Fibroblast of pulmonary artery (primary cell): ENCODE data around the gene NCR1.
"Not testable (repeated sequence)": the region's sequence is repeated elsewhere in the genome, so short reads cannot be mapped to it uniquely, and the experiment has no call there.

Experiments
- DNase-seq: peaks from one replicate; pipeline ENCODE4 v3.0.0-alpha.2; 2010; ENCODE audit warnings: low read depth
- H3K4me3 ChIP-seq: replicated peaks from 2 replicates; pipeline ENCODE4 v1.5.1; 2011; ENCODE audit warnings: low read depth, mild to moderate bottlenecking, control low read depth, low read length, moderate library complexity
- CTCF ChIP-seq: IDR thresholded peaks from 2 replicates; pipeline ENCODE4 v1.5.1; 2011; ENCODE audit warnings: mild to moderate bottlenecking, control low read depth, low read length, inconsistent platforms; ENCODE audit errors: missing control alignments

The NCR1 gene

GRCh38 chr19:54949412-54949811, 43.5 kb downstream of the NCR1 start:
- no peak for DNase-seq
- no peak overlapping the region for H3K4me3 ChIP-seq
- TF ChIP-seq CTCF: no peak

GRCh38 chr19:54950580-54950979, 44.6 kb downstream of the NCR1 start:
- H3K4me3 ChIP-seq, DNase-seq: not testable (repeated sequence)

- DNase-seq: no peak
- H3K4me3 ChIP-seq: no peak overlapping the region
- TF ChIP-seq CTCF: no peak
Measured at GRCh38 chr19:54952591-54953344, 46.8 kb downstream of the NCR1 start.

- not testable (repeated sequence) for H3K4me3 ChIP-seq, DNase-seq
Measured at GRCh38 chr19:54953345-54953713, 47.4 kb downstream of the NCR1 start.

- no peak overlapping the region for H3K4me3 ChIP-seq
- no peak for TF ChIP-seq CTCF
- DNase-seq: no peak
Measured at GRCh38 chr19:54955376-54955775, 49.4 kb downstream of the NCR1 start.

GRCh38 chr19:54959840-54960239, 53.9 kb downstream of the NCR1 start:
- no peak for DNase-seq
- TF ChIP-seq CTCF: no peak
- no peak overlapping the region for H3K4me3 ChIP-seq
